ENCODE data around the gene PTPRH. TPM values are rescaled to one million over a fixed set of nuclear protein-coding genes. Genes with fewer than 3 reads are reported as not detected.
A peak's percentile ranks its signal among the peaks of the same experiment; 100 is the strongest.

PTPRH gene
- total and polyA plus RNA-seq, 9 of the 15 experiments (the other 6 are each of a cell fraction or from before 2014, with no cell fraction given): 0.87 to 34.3 (median 22.7) TPM

DNA sequence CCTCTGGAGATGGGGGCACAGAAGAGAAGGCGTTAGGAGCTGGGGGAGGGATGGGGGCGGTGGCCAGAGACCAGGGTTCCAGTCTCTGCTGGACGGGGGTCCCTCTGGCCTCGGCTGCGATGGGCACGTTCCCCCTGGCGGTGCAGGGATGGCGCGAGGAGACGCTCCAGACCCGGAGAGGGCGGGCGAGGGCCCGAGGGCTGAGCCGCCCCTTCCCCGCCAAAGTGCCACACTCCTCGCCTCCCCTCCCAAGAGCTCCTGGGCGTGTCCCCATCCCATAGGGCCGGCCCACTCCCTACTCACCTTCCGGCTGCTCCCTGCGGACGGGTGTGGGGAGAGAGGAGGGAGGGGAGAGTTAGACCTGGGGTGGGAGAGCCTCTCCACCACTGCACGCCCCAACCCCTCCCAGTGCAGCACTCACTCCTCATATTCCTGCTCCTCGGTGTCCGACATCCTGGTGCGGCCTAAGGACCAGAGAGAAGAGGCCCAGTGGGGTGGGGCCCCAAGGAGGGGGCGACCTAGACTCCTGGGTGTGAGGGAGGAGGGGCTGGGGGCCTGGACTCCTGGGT, 62.5 kb downstream of the PTPRH start (continued):
- TF ChIP-seq, protein P1, sequence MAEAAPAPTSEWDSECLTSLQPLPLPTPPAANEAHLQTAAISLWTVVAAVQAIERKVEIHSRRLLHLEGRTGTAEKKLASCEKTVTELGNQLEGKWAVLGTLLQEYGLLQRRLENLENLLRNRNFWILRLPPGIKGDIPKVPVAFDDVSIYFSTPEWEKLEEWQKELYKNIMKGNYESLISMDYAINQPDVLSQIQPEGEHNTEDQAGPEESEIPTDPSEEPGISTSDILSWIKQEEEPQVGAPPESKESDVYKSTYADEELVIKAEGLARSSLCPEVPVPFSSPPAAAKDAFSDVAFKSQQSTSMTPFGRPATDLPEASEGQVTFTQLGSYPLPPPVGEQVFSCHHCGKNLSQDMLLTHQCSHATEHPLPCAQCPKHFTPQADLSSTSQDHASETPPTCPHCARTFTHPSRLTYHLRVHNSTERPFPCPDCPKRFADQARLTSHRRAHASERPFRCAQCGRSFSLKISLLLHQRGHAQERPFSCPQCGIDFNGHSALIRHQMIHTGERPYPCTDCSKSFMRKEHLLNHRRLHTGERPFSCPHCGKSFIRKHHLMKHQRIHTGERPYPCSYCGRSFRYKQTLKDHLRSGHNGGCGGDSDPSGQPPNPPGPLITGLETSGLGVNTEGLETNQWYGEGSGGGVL (CRISPR knock-in tag; IDR thresholded peaks at IDR 0.05): no peak
- no peak for TF ChIP-seq BACH1 (tag; IDR thresholded peaks at IDR 0.05)
- no peak for TF ChIP-seq RBBP5 (IDR thresholded peaks at IDR 0.05; ENCODE audit: borderline replicate concordance, insufficient read depth, low read length, poor library complexity, severe bottlenecking)
- no peak for TF ChIP-seq MEIS2 (IDR thresholded peaks at IDR 0.05; ENCODE audit: partially characterized antibody)
- TF ChIP-seq, protein P2, sequence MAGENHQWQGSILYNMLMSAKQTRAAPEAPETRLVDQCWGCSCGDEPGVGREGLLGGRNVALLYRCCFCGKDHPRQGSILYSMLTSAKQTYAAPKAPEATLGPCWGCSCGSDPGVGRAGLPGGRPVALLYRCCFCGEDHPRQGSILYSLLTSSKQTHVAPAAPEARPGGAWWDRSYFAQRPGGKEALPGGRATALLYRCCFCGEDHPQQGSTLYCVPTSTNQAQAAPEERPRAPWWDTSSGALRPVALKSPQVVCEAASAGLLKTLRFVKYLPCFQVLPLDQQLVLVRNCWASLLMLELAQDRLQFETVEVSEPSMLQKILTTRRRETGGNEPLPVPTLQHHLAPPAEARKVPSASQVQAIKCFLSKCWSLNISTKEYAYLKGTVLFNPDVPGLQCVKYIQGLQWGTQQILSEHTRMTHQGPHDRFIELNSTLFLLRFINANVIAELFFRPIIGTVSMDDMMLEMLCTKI (IDR thresholded peaks at IDR 0.05; ENCODE audit: partially characterized antibody): no peak
- TF ChIP-seq, protein P3, sequence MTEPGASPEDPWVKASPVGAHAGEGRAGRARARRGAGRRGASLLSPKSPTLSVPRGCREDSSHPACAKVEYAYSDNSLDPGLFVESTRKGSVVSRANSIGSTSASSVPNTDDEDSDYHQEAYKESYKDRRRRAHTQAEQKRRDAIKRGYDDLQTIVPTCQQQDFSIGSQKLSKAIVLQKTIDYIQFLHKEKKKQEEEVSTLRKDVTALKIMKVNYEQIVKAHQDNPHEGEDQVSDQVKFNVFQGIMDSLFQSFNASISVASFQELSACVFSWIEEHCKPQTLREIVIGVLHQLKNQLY (CRISPR knock-in tag; conservative IDR thresholded peaks at IDR 0.05): no peak
- no peak for TF ChIP-seq COPS2 (conservative IDR thresholded peaks at IDR 0.05)
- TF ChIP-seq, protein P4, sequence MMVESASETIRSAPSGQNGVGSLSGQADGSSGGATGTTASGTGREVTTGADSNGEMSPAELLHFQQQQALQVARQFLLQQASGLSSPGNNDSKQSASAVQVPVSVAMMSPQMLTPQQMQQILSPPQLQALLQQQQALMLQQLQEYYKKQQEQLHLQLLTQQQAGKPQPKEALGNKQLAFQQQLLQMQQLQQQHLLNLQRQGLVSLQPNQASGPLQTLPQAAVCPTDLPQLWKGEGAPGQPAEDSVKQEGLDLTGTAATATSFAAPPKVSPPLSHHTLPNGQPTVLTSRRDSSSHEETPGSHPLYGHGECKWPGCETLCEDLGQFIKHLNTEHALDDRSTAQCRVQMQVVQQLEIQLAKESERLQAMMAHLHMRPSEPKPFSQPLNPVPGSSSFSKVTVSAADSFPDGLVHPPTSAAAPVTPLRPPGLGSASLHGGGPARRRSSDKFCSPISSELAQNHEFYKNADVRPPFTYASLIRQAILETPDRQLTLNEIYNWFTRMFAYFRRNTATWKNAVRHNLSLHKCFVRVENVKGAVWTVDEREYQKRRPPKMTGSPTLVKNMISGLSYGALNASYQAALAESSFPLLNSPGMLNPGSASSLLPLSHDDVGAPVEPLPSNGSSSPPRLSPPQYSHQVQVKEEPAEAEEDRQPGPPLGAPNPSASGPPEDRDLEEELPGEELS (CRISPR knock-in tag; IDR thresholded peaks at IDR 0.05; ENCODE audit: borderline replicate concordance): no peak
- TF ChIP-seq ZNF507 (tag; conservative IDR thresholded peaks at IDR 0.05): no peak
- no peak for TF ChIP-seq PTTG1 (tag; IDR thresholded peaks at IDR 0.05; ENCODE audit: low read depth)
- TF ChIP-seq MYNN (IDR thresholded peaks at IDR 0.05): no peak
- TF ChIP-seq MYNN (CRISPR knock-in tag; IDR thresholded peaks at IDR 0.05): no peak
- peak; percentile 49; the same call in 1 of the 2 replicates for TF ChIP-seq JUND (IDR thresholded peaks at IDR 0.05; ENCODE audit: borderline replicate concordance, low read depth, low read length)
- peak; percentile 15; the same call in 1 of the 3 replicates for TF ChIP-seq JUND (tag; IDR thresholded peaks at IDR 0.05; ENCODE audit: borderline replicate concordance, low read depth, low read length)
- TF ChIP-seq PHF8 (IDR thresholded peaks at IDR 0.05; ENCODE audit: borderline replicate concordance, low read length): peak; percentile 61; the same call in 1 of the 2 replicates
- TF ChIP-seq PRMT5 (CRISPR knock-in tag; IDR thresholded peaks at IDR 0.05): no peak
- TF ChIP-seq NONO (IDR thresholded peaks at IDR 0.05; ENCODE audit: low read depth in 2 of 2, low read length in 1 of 2): 0 out of 4 replicates have a peak, but pooled peaks of 1 of the 2 experiments have one; percentile 15
- no peak for TF ChIP-seq NR2F6 (CRISPR knock-in tag; IDR thresholded peaks at IDR 0.05)

Measured in K562 (cell line).